NCI-H2107 treated with DMSO at 0.1 percent for 48 hours (cell line): ENCODE data around the gene LRP1B.
"Not testable (repeated sequence)": the region's sequence is repeated elsewhere in the genome, so short reads cannot be mapped to it uniquely, and the experiment has no call there.

ENCODE experiments used
- DNase-seq: peaks from one replicate; lab custom pipeline; 2025; ENCODE audit not compliant: unreplicated experiment; lab: John Stamatoyannopoulos, UW

LRP1B gene

DNA sequence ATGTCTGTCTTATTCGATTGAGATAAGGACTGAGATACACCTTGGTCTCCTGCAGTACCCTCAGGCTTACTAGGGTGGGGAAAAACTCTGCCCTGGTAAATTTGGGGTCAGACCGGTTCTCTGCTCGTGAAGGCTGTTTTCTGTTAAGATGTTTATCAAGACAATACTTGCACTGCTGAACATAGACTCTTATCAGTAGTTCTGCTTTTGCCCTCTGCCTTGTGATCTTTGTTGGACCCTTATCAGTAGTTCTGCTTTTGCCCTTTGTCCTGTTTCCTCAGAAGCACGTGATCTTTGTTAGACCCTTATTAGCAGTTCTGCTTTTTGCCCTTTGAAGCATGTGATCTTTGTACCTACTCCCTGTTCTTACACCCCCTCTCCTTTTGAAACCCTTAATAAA is 1715.8 kb downstream of the LRP1B start:
- DNase-seq = not testable (repeated sequence)

DNA sequence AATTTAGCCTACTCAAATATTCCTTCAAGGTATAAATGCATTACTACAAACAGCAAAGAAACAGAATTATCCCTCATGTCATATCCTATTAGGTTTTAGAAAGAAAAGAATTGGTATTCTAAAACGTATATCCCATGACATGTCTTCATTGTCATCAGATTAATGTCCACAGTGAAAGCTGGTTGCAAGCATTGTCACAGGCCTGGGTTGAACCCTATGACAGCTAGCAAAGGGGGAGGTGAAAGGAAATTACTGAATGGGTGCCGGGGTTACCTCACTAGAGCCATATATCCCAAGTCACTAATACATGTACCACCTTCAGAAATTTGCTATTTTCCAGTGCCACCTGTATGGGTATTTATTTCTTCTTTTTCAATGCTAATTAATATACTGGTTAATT is 1720.1 kb downstream of the LRP1B start:
- DNase-seq = no peak

- no peak for DNase-seq
Measured at GRCh38 chr2:140401056-140401455, 1729.8 kb downstream of the LRP1B start.

GRCh38 chr2:140392824-140393223 is 1738.0 kb downstream of the LRP1B start:
- DNase-seq = no peak

GRCh38 chr2:140384946-140385345 is 1745.9 kb downstream of the LRP1B start:
- DNase-seq = no peak

- DNase-seq = no peak
Measured at GRCh38 chr2:140383781-140384180, 1747.0 kb downstream of the LRP1B start.

DNA sequence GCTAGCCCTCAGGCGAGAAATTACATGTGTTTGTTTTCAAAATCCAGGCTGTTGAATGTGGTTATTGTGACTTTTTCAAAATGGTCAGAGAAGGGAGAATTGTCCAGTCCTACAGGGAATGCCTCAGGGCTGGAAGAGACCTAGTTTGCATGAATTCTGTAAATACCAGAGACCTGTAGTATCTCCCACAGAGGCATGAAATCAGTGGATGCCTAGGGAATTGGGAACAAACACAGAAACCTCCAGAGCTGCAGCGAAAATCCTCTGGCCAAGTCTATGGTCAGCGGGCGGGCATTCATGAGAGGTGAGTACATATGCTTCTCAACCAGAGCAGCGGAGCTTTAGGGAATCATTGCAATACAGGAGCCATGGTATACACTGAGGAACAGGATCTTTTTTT is 1754.1 kb downstream of the LRP1B start:
- DNase-seq = no peak

DNA sequence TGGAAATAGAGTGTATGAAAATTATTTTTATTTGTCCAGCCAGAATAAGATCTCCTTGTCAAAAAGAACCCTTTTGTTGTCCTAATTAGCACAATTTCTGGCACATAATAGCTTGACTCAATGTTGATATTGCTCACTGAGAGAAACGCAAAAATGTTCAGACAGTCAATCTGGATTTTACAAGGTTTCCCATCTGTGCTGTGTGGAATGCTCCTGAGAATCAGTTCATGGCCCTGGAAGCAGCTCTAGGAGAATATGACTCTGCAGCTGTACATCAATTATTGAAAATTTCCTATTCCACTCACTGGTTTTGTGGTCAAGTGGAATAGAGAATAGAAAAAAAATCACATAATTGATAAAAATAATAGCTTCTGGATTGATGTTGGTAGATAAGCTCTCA is 1767.7 kb downstream of the LRP1B start:
- no peak for DNase-seq

GRCh38 chr2:140362361-140362760 is 1768.5 kb downstream of the LRP1B start:
- DNase-seq = no peak

GRCh38 chr2:140359056-140359771 is 1771.6 kb downstream of the LRP1B start:
- DNase-seq = no peak

- no peak for DNase-seq
Measured at GRCh38 chr2:140356697-140357096, 1774.1 kb downstream of the LRP1B start.

DNA sequence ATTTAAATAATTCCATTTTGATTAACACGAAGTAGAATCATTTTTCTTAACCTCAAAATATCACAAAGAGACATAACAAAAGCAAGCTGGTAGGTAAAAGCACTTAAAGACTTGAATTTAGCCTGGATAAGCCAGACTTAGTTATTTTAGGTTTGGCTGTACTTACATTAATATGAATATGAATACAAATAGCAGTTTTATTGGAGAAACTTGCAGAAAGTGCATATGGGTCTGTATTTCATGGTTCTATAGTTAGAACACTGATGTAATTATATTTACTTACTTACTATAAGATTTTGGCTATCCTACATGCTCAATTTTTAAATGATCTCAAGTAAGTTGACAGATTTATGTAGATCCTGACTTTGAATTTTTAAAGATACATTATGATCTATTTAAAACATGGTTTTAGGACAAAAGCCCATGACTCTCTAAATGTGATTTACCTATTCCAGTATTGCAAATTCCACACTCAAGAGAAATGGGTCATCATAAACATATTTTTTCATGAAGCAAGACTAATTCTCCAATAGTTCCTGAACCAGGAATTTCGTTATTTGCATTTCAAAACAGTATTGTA is 1775.2 kb downstream of the LRP1B start:
- DNase-seq = no peak

DNA sequence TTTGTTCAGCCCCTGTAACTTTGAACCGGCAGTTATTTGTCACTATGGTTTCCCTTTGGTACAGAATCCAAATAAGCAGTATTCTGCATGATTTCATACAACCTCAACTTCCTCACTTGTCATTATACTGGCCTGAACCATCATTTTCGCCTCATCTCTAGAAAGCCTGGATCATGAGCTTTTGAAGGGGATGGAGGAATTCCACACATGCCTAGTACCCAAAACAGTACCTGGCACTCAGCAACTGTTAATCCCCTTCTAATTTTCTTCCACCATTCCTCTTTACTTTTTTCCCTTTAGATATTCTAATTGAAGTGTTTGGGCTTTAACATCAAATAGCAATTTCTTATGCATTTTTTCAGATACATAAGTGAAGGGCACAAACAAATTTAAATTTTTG is 1776.3 kb downstream of the LRP1B start:
- no peak for DNase-seq

DNA sequence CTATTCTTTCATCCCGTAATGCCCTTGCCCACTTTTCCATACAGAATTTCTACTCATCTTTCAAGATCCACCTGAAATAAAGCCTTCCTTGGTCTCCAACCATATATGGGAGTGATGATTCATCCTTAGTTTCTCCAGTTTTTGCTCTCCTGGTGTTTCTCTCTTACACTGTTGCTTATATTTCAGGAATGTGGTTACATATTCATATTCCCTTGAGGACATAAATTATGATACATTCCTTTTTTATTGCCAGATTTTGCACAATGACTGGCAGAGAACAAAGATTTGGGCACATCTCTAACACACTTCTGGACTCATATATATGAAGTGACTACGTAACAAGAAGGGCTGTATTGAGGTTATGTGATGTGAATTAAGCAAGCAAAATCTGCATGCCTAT is 1777.3 kb downstream of the LRP1B start:
- DNase-seq = no peak

GRCh38 chr2:140351692-140352091 is 1779.1 kb downstream of the LRP1B start:
- no peak for DNase-seq

- DNase-seq = no peak
Measured at GRCh38 chr2:140349695-140350094, 1781.1 kb downstream of the LRP1B start.

GRCh38 chr2:140348826-140349225 is 1782.0 kb downstream of the LRP1B start:
- no peak for DNase-seq

- no peak for DNase-seq
Measured at GRCh38 chr2:140344838-140345237, 1786.0 kb downstream of the LRP1B start.

- not testable (repeated sequence) for DNase-seq
Measured at GRCh38 chr2:140344266-140344665, 1786.5 kb downstream of the LRP1B start.

- DNase-seq = no peak
Measured at GRCh38 chr2:140338795-140339194, 1792.0 kb downstream of the LRP1B start.

GRCh38 chr2:140337061-140337460 is 1793.8 kb downstream of the LRP1B start:
- no peak for DNase-seq

DNA sequence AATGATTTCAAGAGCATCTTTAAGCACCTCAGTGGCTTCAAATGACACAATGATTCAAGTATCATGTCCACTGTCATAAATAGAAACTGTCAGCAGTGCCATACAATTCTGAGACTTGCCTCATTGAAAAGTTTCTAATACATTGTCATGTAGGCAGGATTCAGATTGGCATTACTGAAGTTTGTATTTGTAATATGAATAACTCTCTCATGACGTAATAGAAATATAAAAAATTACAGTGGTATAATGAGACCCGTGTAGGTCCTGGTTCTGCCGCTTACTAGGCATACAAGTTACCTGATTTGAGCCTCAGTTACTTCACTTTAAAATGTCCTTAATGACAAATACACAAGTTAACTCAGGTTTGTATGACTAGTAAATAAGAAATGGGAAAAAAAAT is 1814.5 kb downstream of the LRP1B start:
- no peak for DNase-seq

DNA sequence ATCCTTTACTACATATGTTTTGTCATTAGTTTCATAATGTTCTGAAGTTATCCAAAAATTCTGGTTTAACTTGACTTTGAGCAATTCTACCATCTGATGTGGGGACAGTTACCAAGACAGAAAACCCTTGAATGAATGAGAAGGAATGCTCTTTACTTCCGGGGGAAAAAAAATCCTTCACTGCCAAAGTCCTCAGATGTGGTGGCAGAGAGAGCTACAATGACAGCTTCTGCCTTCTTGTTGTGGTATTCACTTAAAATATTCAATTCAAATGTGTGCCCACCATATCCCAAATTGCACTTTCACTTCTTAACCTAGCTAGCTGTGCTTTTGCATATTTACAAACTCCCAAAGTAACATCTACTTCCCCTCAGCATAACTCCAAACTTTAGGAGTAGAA is 1818.9 kb downstream of the LRP1B start:
- no peak for DNase-seq
